ENCODE results near the gene HOXD9.

DNA sequence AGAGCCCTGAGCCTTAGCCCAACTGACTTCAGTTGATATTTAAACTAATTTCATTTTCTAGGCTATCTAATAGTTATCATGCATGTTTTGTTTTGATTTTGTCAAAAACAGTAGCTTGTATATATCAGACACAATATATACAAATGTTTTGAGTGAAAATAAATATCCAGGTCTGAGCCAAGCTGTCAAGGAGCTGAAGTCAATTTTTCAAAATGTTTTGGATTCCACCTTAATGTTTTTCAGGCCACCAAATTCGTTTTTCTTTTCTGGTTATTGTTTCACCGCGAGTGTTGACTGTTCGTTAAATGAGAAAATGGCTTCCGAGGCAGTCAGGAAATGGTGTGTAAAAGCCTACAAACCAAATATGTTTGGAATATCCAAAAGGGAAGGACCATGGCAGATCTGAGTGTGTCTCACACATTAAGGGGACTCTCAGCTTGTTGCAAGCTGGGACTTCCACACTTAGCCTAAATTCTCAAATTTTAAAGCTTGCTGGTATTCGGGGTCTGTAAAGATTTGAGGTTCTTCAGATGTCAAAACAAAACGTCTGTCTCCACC lies 20.1 kb upstream of the HOXD9 start:
- TF ChIP-seq, protein P1, sequence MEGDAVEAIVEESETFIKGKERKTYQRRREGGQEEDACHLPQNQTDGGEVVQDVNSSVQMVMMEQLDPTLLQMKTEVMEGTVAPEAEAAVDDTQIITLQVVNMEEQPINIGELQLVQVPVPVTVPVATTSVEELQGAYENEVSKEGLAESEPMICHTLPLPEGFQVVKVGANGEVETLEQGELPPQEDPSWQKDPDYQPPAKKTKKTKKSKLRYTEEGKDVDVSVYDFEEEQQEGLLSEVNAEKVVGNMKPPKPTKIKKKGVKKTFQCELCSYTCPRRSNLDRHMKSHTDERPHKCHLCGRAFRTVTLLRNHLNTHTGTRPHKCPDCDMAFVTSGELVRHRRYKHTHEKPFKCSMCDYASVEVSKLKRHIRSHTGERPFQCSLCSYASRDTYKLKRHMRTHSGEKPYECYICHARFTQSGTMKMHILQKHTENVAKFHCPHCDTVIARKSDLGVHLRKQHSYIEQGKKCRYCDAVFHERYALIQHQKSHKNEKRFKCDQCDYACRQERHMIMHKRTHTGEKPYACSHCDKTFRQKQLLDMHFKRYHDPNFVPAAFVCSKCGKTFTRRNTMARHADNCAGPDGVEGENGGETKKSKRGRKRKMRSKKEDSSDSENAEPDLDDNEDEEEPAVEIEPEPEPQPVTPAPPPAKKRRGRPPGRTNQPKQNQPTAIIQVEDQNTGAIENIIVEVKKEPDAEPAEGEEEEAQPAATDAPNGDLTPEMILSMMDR (IDR thresholded peaks at IDR 0.05), result no peak
- TF ChIP-seq EP300 (IDR thresholded peaks at IDR 0.05; ENCODE audit: low read depth), result no peak
- no peak for TF ChIP-seq POLR2A (IDR thresholded peaks at IDR 0.05)
- no peak for TF ChIP-seq POLR2AphosphoS5 (IDR thresholded peaks at IDR 0.05)

Data from transverse colon (tissue), 4 donors.